KOPT-K1 (cell line): ENCODE data around the gene THAP4.

Experiments used
- H3K27ac ChIP-seq: fragments of 200-600 bp; sonication (generic); 2 replicates; pipeline ENCODE4 v1.5.1; 2016; ENCODE audit warnings: antibody characterized with exemption, mild to moderate bottlenecking, low read depth, low read length; ENCODE audit not compliant: poor library complexity, severe bottlenecking
- H3K36me3 ChIP-seq: fragments of 200-600 bp; sonication (generic); 2 replicates; pipeline ENCODE4 v1.5.1; 2017; ENCODE audit warnings: antibody characterized with exemption, mild to moderate bottlenecking, low read length, moderate library complexity; ENCODE audit not compliant: insufficient read depth
- H3K9me3 ChIP-seq: fragments of 200-600 bp; sonication (generic); 2 replicates; pipeline ENCODE4 v1.5.1; 2017; ENCODE audit warnings: antibody characterized with exemption, low read length, mild to moderate bottlenecking; ENCODE audit not compliant: insufficient read depth, poor library complexity, severe bottlenecking

Gene THAP4

DNA sequence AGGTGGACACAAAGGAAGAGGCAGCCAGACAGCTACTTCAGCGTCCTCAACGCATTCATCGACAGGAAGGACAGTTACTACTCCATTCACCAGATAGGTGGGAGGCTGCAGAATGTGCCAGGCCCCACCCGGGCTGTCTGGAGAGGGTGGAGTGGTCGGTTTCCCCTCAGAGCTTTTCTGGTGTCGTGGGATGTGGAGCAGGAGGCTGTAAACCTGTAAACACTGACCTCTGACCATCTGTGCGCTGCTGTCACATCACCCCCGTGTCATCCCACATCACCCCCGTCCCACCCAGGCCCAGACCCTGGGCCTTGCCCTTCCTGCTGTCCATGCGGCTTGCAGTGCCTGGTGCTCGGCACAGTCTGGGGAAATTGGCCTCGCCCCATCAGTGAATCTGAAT, 17.6 kb upstream of the THAP4 start:
- Histone ChIP-seq H3K9me3 (no peaks in the 10 kb centered on the region), H3K36me3 (peaks cover 83% of the 10 kb centered on the region), H3K27ac (no peak overlapping the region)

DNA sequence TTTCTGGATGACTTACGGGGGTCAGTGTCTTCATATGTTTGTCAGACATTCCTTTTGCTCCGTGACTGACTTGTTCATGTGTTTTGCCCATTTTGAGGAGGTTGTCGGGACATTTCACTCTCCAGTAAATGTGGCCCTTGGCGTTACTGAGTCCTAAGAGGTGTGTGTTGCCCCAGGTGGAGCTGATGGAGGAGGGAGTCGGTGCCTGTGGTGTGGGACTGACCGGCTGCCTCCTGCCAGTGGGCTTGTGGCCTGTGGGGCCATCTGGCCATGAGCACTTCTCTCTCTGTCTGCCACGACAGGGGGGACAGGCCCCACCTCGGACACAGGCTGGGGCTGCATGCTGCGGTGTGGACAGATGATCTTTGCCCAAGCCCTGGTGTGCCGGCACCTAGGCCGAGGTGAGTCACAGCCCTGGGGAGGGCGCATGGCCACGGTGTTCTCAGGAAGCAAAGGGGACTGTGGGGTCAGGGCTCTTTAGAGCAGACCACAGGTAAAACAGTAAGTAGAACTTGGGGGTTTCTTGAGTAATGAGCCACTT, 16.3 kb upstream of the THAP4 start:
- H3K9me3 ChIP-seq, result no peaks in the 10 kb centered on the region
- peaks cover 70% of the 10 kb centered on the region for H3K36me3 ChIP-seq
- no peak overlapping the region for H3K27ac ChIP-seq

DNA sequence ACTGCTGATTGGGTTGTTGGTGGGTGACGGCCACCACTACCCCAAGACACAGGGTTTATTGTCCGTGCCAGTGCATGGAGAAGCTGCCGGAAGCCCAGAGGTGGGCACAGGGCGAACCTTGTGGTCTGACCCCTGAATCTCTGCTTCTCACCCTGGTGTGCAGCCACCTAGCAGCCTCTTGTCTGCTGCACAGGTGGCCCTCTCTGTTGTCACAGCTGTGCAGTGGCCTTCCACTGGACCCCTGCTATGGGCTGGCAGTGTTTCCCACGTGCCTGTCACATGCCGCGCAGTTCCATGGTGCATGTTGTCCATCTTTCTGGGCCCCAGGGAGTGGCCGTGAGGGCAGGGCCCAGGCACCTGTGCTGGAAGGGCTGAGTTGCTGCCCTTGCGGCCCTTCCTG, 15.8 kb upstream of the THAP4 start:
- no peak overlapping the region for H3K27ac ChIP-seq
- peaks cover 65% of the 10 kb centered on the region for H3K36me3 ChIP-seq
- no peaks in the 10 kb centered on the region for H3K9me3 ChIP-seq

DNA sequence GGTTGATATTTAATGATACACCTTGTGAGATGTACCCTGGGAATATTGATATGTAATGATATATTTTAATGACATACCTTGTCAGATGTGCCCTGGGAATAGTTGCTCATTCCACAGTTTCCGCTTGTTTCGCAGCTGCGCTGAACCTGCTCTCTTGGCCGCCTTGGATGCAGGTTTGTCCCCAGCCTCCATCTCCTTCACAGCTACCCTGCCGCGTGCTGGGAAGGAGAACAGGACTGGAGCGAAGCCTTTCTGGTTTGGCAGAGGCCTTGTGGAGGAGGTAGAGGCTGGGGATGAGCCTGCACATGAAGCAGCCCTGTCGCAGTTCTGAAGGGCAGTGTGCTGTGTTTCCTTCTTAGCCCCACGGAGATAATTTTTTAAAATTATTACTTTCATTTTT, 15.2 kb upstream of the THAP4 start:
- peaks cover 60% of the 10 kb centered on the region for H3K36me3 ChIP-seq
- no peak overlapping the region for H3K27ac ChIP-seq
- no peaks in the 10 kb centered on the region for H3K9me3 ChIP-seq

DNA sequence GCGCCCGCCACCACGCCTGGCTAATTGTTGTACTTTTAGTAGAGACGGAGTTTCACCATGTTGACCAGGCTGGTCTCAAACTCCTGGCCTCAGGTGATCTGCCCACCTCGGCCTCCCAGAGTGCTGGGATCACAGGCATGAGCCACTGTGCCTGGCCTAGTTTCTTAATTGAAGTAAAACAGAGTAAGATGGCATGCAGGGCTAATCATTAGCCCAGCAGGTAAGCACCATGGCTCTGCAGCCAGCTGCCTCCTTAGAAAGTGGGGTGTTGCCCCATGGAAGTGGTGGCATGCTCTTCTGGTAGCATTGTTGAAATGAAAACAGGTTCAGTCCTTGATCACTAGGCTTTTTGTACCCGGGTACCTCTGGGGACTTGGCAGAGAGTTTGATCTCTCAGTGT, 13.0 kb upstream of the THAP4 start:
- no peak overlapping the region for H3K27ac ChIP-seq
- no peaks in the 10 kb centered on the region for H3K9me3 ChIP-seq
- peaks cover 52% of the 10 kb centered on the region for H3K36me3 ChIP-seq

DNA sequence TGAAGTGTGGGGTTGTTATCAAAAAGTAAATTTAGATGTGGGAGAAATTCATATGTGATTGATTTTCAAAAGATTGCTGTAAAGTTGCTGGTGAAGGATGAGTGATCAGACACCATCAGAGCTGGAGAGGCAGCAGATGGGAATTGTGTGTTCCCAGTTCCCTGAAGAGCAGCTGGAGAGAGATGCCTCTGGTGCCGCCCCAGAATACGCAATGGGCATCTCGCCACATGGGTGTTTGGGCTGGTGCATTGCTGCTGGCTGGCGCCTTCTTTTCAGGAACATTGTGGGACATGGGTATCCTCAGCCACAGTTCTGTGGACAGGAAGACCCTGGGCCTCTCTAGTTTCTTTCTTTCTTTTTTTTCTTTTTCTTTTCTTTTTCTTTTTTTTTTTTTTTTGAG, 12.4 kb upstream of the THAP4 start:
- Histone ChIP-seq H3K27ac (no peak overlapping the region), H3K9me3 (no peaks in the 10 kb centered on the region), H3K36me3 (peaks cover 50% of the 10 kb centered on the region)

DNA sequence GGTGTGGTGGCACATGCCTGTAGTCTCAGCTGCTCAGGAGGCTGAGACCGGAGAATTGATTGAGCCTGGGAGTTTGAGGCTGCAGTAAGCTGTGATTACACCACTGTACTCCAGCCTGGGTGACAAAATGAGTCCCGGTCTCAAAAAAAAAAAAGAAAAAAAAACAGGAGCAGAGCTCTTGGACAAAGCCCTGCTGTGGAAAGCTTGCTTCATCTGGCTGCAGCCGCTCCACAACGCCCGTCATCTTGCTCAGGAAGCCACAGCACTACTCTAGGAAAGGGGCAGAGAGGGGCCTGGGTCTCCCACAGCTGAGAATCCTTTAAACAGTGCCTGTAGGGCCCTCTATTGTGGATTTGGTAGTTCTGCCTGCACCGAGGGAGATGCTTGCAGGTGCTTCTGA, 11.5 kb upstream of the THAP4 start:
- peaks cover 49% of the 10 kb centered on the region for H3K36me3 ChIP-seq
- H3K27ac ChIP-seq, result no peak overlapping the region
- no peaks in the 10 kb centered on the region for H3K9me3 ChIP-seq

DNA sequence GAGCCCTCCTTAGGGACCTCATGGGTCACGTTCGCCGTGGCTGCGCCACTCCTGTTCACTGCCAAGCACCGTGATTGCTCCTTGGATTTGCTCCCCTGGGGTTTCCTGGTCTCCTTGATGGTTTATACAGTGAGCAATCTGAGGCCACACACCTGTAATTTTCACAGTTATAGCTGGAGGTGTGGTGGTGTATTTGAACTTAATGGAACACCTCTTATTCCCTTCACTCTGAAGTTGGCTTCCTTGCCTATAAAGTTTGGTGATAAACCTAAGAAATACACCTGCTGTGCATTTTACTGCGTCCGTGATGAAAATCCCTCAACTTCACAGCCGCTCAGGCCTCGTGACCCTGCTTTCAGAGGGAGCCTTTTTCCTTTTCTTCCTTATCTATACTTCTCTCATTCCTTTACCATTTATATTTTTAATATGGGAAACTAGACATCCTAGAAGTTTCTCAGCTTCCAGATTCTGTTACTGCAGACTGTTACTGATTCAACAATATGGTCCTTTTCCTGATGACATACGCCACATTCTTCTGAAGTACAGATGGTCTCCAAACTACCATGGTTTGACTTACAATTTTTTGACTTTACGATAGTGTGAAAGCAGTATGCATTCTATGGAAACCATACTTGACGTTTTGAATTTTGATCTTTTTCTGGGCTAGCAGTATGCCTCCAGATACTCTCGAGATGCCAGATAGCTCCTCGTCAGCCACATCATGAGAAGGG, 9.1 kb upstream of the THAP4 start:
- Histone ChIP-seq H3K27ac (no peak overlapping the region), H3K9me3 (no peaks in the 10 kb centered on the region), H3K36me3 (peaks cover 29% of the 10 kb centered on the region)

DNA sequence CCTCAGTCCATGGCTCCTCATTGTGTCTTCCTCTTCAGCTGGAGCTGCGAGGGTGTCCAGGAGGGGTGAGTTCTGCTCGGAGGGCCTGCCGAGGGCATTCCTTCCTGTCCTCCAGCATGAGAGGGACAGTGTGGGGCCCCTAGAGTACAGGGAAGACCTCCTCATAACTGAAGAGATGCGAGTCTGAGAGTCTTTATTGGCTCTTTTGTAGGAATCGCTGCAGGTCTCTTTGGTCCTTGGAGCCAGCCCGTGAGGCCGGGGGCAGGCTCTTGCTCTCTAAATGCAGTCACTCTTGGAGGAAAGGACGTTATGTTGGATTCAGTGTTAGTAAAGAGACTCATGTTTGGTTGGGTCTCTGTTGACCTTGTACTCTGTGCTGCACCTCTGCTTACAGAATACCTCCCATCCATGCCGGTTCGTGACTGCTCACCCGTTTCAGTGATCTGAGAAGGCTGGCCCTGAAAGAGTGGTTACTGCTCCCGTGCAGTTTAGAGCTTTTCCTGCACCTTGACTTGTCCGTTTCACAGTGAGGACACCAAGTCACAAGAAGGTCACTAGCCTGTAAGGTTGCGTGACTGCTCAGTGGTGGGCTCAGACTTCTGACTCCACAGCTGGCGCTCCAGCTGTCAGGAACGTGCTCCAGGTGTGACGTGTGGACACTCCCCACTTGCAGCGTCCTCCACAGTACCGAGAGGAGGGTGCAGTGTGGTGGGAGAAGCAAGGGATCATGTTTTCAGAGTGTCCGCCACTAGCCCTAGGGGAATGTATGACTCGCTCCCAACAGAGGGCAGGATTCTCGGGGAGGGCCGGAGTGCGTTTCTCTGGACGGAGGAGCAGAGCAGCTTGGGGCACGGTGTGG, 8.3 kb upstream of the THAP4 start:
- H3K36me3 ChIP-seq, result peaks cover 31% of the 10 kb centered on the region; the same call in 1 of the 2 replicates
- no peaks in the 10 kb centered on the region for H3K9me3 ChIP-seq
- no peak overlapping the region for H3K27ac ChIP-seq

DNA sequence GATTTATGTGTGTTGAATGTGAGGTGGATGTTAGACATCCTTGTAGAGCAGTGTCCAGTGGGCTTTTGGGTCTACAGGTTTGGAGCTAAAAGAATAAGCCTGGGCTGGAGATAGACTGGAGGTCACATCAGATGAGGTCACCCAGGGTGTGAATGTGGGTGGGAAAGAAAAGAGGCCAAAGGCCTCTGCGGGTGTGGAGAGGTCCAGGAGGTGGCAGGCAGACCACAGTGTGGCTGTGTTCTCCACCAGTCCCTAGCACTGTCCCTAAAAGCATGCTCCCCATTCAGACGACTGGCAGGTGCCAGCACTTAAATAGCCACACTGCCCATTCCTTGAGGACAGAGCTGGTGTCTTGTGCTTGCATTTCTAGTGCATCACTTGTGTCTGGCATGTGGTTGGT, 4.7 kb upstream of the THAP4 start:
- Histone ChIP-seq H3K36me3 (peaks cover 45% of the 10 kb centered on the region), H3K9me3 (peaks cover 12% of the 10 kb centered on the region), H3K27ac (no peak overlapping the region)

DNA sequence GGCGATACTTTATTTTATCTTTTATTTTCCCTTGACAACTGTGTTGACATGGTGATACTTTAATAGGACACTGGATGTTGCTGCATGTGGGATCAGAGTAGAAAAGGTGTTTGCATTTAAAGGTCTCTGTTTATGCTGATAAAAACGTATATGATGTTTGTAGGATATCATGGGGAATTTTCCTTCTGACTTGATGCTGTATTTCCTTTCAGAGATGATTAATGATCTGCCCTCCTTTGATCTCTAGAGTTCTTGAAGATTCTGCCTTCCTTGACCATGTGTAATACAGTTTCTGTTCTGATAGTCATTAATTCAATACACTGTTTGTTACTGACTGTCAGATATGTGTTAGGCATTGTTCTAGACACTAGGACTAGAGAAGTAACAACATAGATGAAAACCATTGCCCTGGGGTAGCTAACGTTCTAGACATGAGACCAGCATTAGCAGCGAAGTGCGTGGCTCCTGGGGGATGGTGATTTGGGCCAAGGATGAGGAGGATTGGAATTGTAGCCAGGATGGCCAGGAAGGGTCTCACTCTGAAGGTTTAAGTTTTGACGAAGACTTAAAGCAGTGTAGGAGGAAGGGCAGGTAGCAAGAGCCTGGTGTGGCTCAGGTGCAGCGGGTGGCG, 3.3 kb upstream of the THAP4 start:
- H3K9me3 ChIP-seq, result peaks cover 12% of the 10 kb centered on the region
- H3K27ac ChIP-seq, result no peak overlapping the region
- peaks cover 38% of the 10 kb centered on the region for H3K36me3 ChIP-seq

DNA sequence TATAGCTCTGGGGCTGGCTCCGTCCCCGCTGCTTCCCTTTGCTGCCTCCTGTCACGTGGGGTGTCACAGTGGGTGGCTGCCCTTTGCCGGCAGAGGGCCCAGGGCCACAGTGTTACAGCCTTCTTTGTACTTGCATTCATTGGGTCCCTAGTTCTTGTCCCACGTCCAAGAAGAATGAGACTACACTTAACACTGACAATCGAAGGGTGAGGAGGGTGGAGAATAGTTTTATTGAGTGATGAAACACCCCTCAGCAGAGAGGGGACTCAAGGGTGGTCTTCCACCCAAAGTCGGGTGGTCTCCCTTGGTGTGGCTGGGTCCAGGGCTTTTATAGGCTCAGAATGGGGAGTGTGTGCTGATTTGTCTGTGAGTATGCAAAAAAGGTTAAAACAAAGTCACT, 2.4 kb upstream of the THAP4 start:
- Histone ChIP-seq H3K36me3 (peaks cover 33% of the 10 kb centered on the region), H3K27ac (no peak overlapping the region), H3K9me3 (peaks cover 12% of the 10 kb centered on the region)

DNA sequence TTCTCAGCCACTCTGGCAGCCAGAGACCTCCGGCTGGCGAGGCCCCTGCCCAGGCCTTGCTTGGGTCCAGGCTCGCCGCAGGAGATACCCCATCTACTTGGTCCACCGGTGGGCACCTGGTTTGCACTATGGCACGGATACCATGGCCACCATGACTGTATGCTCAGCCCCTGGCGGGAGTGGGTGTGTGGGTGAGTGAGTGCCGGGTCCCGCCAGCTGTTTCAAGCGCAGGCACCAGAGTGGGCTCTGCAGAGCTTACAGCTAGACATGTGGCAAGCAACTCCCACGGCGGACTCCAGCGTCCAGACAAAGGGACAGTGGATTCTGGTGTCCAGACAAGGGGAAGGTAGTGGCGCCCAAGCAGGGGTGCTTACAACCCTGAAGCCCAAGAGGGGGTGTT, 2.0 kb upstream of the THAP4 start:
- Histone ChIP-seq H3K9me3 (peaks cover 12% of the 10 kb centered on the region), H3K36me3 (peaks cover 33% of the 10 kb centered on the region), H3K27ac (no peak overlapping the region)

DNA sequence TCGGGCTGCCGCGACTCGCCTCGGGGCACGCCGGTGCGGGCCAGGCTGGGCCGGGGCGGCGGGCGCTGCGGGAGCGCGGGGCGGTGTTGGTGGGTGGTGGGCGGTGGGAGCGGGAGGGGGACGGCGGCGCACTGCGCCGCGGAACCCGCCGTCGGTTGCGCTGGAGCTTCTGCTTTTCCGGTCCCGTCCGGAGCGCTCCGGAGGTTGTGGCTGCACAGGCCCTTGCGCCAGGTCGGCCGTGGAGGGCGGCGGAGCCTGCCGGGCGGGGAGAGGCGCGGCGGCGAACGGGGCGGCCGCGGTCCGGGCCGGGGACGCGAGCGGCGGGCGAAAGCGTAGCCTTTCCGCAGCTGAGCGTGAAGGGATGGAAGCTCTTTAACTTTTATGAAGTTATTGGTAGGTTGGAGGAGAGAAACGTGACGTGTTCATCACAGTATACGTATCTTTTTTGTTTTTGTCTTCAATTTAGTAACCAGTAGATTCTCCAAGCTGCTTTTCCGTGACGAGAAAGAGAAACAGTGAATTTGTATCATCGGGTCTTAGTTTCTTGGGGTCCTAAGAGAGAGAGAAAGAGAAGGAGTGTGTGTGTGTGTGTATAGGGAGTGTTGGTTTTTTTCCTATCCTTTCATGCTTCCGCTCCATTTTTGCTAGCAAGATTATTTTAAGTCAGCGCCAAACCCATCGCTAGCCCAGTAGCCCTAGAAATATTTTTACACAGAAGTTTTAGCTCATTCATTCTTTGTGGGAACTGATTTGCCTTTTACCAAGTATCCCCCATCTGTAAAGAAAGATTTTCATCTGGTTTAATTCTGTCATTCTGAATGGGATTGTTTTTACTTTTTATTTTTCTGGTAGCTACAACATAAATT, 1.1 kb upstream of the THAP4 start:
- Histone ChIP-seq H3K36me3 (peaks cover 36% of the 10 kb centered on the region), H3K27ac (peak overlapping the region; percentile 94), H3K9me3 (peaks cover 12% of the 10 kb centered on the region)
